Measurements from ENCODE around the gene CYFIP1.

Gene CYFIP1

DNA sequence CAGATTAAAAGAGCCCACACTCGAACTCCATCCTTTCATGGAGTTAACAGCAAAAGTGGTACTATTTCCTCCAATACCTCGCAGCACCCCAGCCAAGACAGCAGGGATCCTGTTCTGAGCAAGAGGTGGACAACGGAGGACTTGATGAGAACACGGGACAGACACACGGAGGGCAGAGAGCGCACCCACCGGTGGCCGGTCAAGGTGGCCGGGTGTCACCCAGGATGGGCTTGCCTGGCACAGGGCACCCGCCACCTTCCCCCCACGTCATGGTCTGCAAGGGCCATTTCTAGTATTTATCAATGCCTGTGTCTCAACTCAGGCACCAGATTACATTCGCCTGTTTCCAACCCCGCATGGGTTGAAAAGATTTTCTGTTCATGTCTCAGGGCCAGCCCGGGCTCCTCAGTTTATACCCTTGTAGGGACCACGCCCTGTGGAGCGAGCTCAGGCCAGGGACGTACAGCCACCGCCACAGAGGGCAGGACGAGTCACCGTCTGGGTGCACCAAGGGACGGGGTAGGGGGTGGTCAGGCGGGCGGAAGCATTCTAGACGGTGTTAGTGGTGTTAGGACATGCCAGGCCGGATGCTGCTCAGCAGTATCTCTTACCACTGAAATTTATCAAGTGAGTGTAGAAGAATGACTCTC lies 64.2 kb downstream of the CYFIP1 start:
- Histone ChIP-seq H2AFZ (no peak overlapping the region), H3K27ac (no peak overlapping the region), H3K9me3 (ENCODE audit: control insufficient read depth, low read length) (no peaks in the 10 kb centered on the region), H3K4me2 (ENCODE audit: low read length) (no peak overlapping the region), H3K36me3 (ENCODE audit: control insufficient read depth, insufficient read depth, low read length) (no peaks in the 10 kb centered on the region), H3K4me1 (no peaks in the 10 kb centered on the region), H3K79me2 (no peaks in the 10 kb centered on the region), H3K9ac (no peak overlapping the region), H3K27me3 (ENCODE audit: control insufficient read depth, insufficient read depth, low read length) (no peaks in the 10 kb centered on the region), H3K4me3 (ENCODE audit: low read depth, low read length) (no peak overlapping the region)
- TF ChIP-seq, protein P1, sequence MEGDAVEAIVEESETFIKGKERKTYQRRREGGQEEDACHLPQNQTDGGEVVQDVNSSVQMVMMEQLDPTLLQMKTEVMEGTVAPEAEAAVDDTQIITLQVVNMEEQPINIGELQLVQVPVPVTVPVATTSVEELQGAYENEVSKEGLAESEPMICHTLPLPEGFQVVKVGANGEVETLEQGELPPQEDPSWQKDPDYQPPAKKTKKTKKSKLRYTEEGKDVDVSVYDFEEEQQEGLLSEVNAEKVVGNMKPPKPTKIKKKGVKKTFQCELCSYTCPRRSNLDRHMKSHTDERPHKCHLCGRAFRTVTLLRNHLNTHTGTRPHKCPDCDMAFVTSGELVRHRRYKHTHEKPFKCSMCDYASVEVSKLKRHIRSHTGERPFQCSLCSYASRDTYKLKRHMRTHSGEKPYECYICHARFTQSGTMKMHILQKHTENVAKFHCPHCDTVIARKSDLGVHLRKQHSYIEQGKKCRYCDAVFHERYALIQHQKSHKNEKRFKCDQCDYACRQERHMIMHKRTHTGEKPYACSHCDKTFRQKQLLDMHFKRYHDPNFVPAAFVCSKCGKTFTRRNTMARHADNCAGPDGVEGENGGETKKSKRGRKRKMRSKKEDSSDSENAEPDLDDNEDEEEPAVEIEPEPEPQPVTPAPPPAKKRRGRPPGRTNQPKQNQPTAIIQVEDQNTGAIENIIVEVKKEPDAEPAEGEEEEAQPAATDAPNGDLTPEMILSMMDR (IDR thresholded peaks at IDR 0.05): no peak

DNA sequence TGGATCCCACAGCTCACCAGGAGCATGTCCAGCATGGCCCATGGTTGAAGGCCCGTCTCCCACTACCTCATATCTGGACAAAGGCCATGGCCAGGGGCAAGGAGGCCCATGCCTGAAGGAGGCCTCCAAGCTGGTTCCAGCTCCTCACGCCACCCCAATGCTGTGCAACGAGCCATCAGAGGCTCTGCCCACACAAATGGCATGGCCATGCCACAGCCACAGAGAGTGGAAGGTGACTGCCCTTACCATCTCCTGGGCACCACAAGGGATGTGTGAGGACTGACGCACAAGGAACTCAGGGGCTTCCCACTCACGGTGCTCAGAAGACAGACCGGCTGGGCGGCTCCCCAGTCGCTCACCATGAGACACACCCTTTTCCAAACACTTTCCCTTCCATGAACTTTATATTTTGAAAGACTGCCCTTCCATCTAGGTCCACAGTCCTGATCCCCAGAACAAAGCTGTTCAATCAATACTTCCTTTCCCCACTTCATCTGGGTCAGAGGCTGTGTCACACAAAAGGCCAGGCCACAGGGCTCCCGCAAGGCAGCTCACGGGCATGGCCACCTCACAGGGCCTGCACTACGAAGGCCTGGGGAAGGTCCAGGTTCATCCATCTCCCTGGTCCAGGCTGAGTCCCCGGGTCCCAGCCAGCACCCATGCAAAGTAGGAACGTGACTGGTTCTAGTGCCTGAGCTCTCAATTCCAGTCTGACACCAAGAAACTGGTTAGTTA lies 66.4 kb downstream of the CYFIP1 start:
- H3K9me3 ChIP-seq (ENCODE audit: control insufficient read depth, low read length): no peaks in the 10 kb centered on the region
- H3K79me2 ChIP-seq: no peaks in the 10 kb centered on the region
- no peak overlapping the region for H3K27ac ChIP-seq
- H2AFZ ChIP-seq: no peak overlapping the region
- H3K27me3 ChIP-seq (ENCODE audit: control insufficient read depth, insufficient read depth, low read length): no peaks in the 10 kb centered on the region
- H3K36me3 ChIP-seq (ENCODE audit: control insufficient read depth, insufficient read depth, low read length): no peaks in the 10 kb centered on the region
- H3K4me3 ChIP-seq (ENCODE audit: low read depth, low read length): no peak overlapping the region
- TF ChIP-seq, protein P1 (IDR thresholded peaks at IDR 0.05): no peak
- no peak overlapping the region for H3K9ac ChIP-seq
- H3K4me1 ChIP-seq: no peaks in the 10 kb centered on the region
- no peak overlapping the region for H3K4me2 ChIP-seq (ENCODE audit: low read length)

GRCh38 chr15:22912256-22912655 lies 67.9 kb downstream of the CYFIP1 start:
- H3K27ac ChIP-seq: no peak overlapping the region
- H3K4me2 ChIP-seq (ENCODE audit: low read length): no peak overlapping the region
- H3K4me1 ChIP-seq: no peaks in the 10 kb centered on the region
- no peaks in the 10 kb centered on the region for H3K79me2 ChIP-seq
- TF ChIP-seq, protein P1 (IDR thresholded peaks at IDR 0.05): no peak
- H3K4me3 ChIP-seq (ENCODE audit: low read depth, low read length): no peak overlapping the region
- no peak overlapping the region for H2AFZ ChIP-seq
- H3K27me3 ChIP-seq (ENCODE audit: control insufficient read depth, insufficient read depth, low read length): no peaks in the 10 kb centered on the region
- no peaks in the 10 kb centered on the region for H3K36me3 ChIP-seq (ENCODE audit: control insufficient read depth, insufficient read depth, low read length)
- H3K9me3 ChIP-seq (ENCODE audit: control insufficient read depth, low read length): no peaks in the 10 kb centered on the region
- no peak overlapping the region for H3K9ac ChIP-seq

GRCh38 chr15:22911306-22911705 lies 68.9 kb downstream of the CYFIP1 start:
- Histone ChIP-seq H3K27ac (no peak overlapping the region), H2AFZ (no peak overlapping the region), H3K4me2 (ENCODE audit: low read length) (no peak overlapping the region), H3K9ac (no peak overlapping the region), H3K4me3 (ENCODE audit: low read depth, low read length) (no peak overlapping the region), H3K36me3 (ENCODE audit: control insufficient read depth, insufficient read depth, low read length) (no peaks in the 10 kb centered on the region), H3K27me3 (ENCODE audit: control insufficient read depth, insufficient read depth, low read length) (no peaks in the 10 kb centered on the region), H3K9me3 (ENCODE audit: control insufficient read depth, low read length) (no peaks in the 10 kb centered on the region), H3K79me2 (no peaks in the 10 kb centered on the region), H3K4me1 (no peaks in the 10 kb centered on the region)
- TF ChIP-seq, protein P1 (IDR thresholded peaks at IDR 0.05): no peak
